ENCODE data around the gene PLEKHH1.

PLEKHH1 gene

DNA sequence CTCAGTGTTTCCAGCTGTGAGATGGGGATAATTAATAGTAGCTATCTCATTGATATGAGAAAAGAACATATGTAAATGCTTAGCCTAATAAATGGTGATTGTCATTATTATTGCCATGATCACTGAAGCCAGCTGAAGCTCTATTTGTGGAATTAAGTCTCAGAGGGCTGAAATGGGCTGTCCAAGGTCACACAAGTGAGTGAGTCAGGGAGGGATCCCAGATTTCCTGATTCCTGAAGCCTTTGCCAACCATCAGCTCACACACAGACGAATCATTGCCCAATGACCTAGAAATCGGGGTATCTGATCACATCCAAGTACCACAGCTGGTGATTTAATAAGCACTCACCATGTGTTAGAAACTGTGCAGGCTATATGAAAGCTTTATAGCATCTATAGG lies 23.0 kb upstream of the PLEKHH1 start:
- no peak overlapping the region for H3K4me3 ChIP-seq (ENCODE audit: low read length in 2 of 2)
- H3K9ac ChIP-seq (ENCODE audit: low read length in 2 of 2): no peak overlapping the region
- no peaks in the 10 kb centered on the region for H3K9me3 ChIP-seq (ENCODE audit: control insufficient read depth in 2 of 2, low read length in 2 of 2)
- no peaks in the 10 kb centered on the region for H3K27me3 ChIP-seq (ENCODE audit: control insufficient read depth in 1 of 2, insufficient read depth in 2 of 2, low read length in 2 of 2)
- H3K27ac ChIP-seq (ENCODE audit: low read length): no peak overlapping the region
- peaks cover 6% of the 10 kb centered on the region for H3K4me1 ChIP-seq (ENCODE audit: control insufficient read depth, insufficient read depth, low read length)
- no peaks in the 10 kb centered on the region for H3K36me3 ChIP-seq (ENCODE audit: control insufficient read depth in 2 of 2, insufficient read depth in 2 of 2, low read length in 2 of 2)

DNA sequence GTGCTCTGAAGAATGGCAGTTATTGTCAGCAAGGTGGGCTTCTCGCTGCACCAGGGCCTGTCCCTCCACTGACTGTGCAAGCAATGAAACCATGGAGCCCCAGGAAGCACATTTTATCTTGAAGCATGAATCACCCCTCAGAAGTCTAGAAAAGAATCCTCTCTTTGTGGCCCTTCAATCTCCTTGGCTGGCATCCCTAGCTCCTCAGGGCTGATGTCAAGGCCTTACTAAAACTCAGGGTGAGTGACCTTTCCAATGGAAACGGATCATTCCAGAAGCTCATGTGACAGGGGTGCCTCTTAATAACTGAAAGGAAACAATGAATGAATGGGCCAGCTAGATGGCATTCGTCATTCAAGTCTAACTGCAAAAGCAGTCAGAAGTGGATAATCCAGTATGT lies 22.3 kb upstream of the PLEKHH1 start:
- no peak overlapping the region for H3K9ac ChIP-seq (ENCODE audit: low read length in 2 of 2)
- H3K27me3 ChIP-seq (ENCODE audit: control insufficient read depth in 1 of 2, insufficient read depth in 2 of 2, low read length in 2 of 2): no peaks in the 10 kb centered on the region
- H3K27ac ChIP-seq (ENCODE audit: low read length): no peak overlapping the region
- H3K4me1 ChIP-seq (ENCODE audit: control insufficient read depth, insufficient read depth, low read length): peaks cover 10% of the 10 kb centered on the region
- no peaks in the 10 kb centered on the region for H3K36me3 ChIP-seq (ENCODE audit: control insufficient read depth in 2 of 2, insufficient read depth in 2 of 2, low read length in 2 of 2)
- no peak overlapping the region for H3K4me3 ChIP-seq (ENCODE audit: low read length in 2 of 2)
- no peaks in the 10 kb centered on the region for H3K9me3 ChIP-seq (ENCODE audit: control insufficient read depth in 2 of 2, low read length in 2 of 2)

DNA sequence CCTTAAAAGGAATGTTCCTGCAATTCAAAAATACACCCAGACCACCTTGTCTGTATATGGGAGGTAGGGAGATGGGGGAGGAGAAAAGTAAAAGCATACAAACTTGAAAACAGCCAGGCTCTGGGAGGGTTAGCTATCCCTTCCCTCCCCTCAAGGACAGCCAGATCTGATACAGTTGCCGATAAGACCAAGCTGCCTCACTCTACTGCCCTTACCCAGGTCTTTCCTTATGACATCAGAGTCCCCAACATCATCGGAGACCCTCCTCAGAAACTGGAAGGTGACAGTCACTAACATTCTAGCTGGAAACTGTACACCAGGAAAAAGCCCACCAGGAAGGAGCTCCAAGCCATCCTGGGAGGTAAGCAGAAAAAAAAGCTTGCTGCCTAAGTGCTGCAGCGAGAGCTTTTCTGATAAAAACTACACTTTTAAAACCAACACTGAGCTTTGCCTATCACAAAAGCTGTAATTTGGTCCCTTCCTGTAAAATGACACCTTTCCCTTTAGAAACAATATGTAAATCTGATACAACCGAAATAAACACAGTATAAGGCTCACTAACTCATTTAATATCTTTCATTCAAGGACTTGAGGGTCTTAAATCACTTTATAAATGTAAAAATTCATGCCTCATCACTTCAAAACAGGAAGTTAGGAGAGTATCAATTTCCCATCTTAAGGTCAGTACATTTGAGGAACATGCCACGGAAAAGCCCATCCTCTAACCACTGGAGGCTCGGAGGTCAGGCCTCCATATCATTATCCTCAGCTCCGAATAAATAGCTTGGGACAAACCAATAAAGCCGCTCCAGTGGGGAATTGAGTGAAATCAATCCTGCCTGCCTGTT lies 20.4 kb upstream of the PLEKHH1 start:
- Histone ChIP-seq H3K27ac (ENCODE audit: low read length) (no peak overlapping the region), H3K9ac (ENCODE audit: low read length in 2 of 2) (no peak overlapping the region), H3K27me3 (ENCODE audit: control insufficient read depth in 1 of 2, insufficient read depth in 2 of 2, low read length in 2 of 2) (no peaks in the 10 kb centered on the region), H3K4me3 (ENCODE audit: low read length in 2 of 2) (no peak overlapping the region), H3K4me1 (ENCODE audit: control insufficient read depth, insufficient read depth, low read length) (peaks cover 15% of the 10 kb centered on the region), H3K9me3 (ENCODE audit: control insufficient read depth in 2 of 2, low read length in 2 of 2) (no peaks in the 10 kb centered on the region), H3K36me3 (ENCODE audit: control insufficient read depth in 2 of 2, insufficient read depth in 2 of 2, low read length in 2 of 2) (no peaks in the 10 kb centered on the region)

DNA sequence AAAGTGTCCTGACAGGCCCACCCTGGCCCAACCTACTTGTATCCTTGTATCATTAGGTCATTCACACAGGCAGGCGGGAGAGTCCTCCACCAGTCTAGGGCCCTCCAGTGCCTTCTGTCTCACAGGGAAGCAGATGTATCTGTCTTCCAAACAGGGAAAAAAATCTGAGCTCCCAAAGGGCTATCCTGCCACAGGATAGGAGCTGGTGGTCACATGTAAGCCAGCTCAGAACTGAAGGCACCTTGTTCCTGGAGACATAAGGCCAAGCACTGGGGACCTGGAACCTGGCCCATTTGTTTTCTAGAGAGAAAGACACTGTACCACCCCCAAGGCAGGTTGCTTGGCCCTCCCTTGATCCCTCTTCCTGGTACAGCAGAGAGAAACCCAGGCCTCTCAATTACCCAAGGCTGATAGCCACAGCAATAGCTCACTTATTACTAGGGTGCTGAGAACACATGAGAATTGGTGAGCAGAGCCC lies 19.4 kb upstream of the PLEKHH1 start:
- H3K4me3 ChIP-seq (ENCODE audit: low read length in 2 of 2): no peak overlapping the region
- H3K4me1 ChIP-seq (ENCODE audit: control insufficient read depth, insufficient read depth, low read length): peaks cover 15% of the 10 kb centered on the region
- no peak overlapping the region for H3K9ac ChIP-seq (ENCODE audit: low read length in 2 of 2)
- H3K9me3 ChIP-seq (ENCODE audit: control insufficient read depth in 2 of 2, low read length in 2 of 2): no peaks in the 10 kb centered on the region
- H3K27me3 ChIP-seq (ENCODE audit: control insufficient read depth in 1 of 2, insufficient read depth in 2 of 2, low read length in 2 of 2): no peaks in the 10 kb centered on the region
- H3K36me3 ChIP-seq (ENCODE audit: control insufficient read depth in 2 of 2, insufficient read depth in 2 of 2, low read length in 2 of 2): no peaks in the 10 kb centered on the region
- peak overlapping the region; percentile 41 for H3K27ac ChIP-seq (ENCODE audit: low read length)

DNA sequence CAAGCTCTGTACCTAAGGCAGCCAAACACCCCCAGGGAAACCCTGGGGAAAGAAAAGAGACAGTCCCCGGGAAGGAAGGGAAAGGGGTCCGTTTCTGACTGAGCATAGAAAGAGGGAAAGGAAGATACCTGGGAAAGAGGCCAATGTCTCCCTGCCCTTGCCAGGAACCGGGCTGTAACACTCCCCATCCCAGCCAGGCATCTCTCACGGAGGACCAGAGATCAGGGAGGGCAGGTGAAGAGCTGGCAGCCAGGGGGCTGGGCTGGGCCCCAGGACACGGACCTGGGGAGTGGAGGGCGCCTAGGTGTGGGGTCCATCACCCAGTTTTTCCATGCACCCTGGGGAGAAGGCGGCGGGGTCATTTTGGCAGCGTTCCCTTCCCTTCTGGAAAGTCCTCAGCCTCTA lies 18.9 kb upstream of the PLEKHH1 start:
- Histone ChIP-seq H3K9me3 (ENCODE audit: control insufficient read depth in 2 of 2, low read length in 2 of 2) (no peaks in the 10 kb centered on the region), H3K9ac (ENCODE audit: low read length in 2 of 2) (peak overlapping the region; percentile 29 to 52), H3K4me1 (ENCODE audit: control insufficient read depth, insufficient read depth, low read length) (peaks cover 15% of the 10 kb centered on the region), H3K27me3 (ENCODE audit: control insufficient read depth in 1 of 2, insufficient read depth in 2 of 2, low read length in 2 of 2) (no peaks in the 10 kb centered on the region), H3K27ac (ENCODE audit: low read length) (peak overlapping the region; percentile 41), H3K36me3 (ENCODE audit: control insufficient read depth in 2 of 2, insufficient read depth in 2 of 2, low read length in 2 of 2) (no peaks in the 10 kb centered on the region), H3K4me3 (ENCODE audit: low read length in 2 of 2) (peak overlapping the region; percentile 77 to 80)

DNA sequence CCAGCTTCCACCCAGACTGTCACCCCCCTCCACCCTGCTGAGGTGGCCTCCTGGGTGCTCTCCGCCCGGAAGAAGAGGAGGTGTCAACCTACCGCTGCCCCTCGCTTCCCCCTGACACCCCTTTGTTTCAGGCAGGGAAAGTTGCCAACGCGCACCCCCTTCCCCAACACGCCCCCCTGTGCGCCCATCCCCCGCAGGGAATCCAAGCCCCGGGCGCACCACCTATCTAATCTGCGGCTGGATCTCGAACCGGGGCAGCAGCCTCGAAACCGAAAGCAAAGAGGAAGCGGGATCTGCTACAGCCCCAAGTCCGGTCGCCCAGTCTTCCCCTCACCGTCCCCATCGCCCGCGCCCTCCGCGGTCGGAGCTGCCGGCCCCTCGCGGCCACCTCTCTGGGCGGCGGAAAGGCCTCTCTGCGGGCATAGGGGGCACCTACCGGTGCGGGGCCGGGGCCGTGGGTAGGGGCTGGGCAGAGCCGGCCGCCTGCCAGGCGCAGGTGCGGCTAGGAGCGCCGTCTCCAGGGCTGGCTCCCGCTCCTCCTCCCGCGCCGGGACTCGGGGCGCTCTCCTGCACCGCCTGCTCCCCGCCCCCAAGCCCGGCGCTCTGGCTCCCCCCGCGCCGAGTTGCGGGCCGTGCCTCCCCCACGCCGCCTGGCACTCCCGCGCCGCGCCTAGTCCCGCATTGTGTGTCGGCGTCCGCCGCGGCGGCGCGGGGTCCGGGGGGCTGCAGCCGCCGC lies 18.3 kb upstream of the PLEKHH1 start:
- H3K27me3 ChIP-seq (ENCODE audit: control insufficient read depth in 1 of 2, insufficient read depth in 2 of 2, low read length in 2 of 2): no peaks in the 10 kb centered on the region
- H3K4me3 ChIP-seq (ENCODE audit: low read length in 2 of 2): peak overlapping the region; percentile 77 to 80
- peaks cover 15% of the 10 kb centered on the region for H3K4me1 ChIP-seq (ENCODE audit: control insufficient read depth, insufficient read depth, low read length)
- no peaks in the 10 kb centered on the region for H3K36me3 ChIP-seq (ENCODE audit: control insufficient read depth in 2 of 2, insufficient read depth in 2 of 2, low read length in 2 of 2)
- peak overlapping the region; percentile 41 for H3K27ac ChIP-seq (ENCODE audit: low read length)
- peak overlapping the region; percentile 51 to 52 for H3K9ac ChIP-seq (ENCODE audit: low read length in 2 of 2)
- H3K9me3 ChIP-seq (ENCODE audit: control insufficient read depth in 2 of 2, low read length in 2 of 2): no peaks in the 10 kb centered on the region

DNA sequence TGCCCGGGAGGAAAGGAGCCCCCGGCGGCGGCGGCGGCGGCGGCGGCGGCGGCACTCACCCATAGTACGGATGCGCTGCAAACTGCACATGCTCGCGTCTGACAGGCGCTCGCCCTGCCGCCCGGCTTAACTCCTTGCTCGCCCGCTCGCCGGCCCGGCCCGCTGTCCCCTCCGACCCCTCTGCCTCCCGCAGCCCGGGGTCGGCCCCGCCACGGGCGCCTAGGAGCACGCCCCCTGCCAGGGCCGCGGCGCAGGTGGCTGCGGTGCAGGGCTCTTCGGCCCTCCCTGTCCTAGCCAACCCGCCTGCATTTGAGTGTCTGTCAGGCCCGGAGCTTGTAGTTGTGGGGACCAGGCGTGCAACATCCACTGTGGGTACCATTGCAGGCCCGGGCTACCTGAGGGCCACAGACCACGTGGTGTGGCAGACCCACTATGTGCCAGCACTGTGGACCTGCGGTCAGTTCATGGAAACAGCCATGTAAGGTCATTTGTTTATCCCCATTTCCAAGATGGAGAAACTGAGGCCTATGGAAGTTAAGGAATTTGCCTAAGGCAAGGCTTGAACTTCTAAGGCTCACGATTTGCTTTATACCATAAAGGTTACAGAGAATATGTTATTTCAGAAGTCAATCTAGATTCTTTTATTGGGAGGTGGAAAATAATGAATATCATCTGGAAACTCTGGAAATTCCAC lies 17.6 kb upstream of the PLEKHH1 start:
- Histone ChIP-seq H3K9ac (ENCODE audit: low read length in 2 of 2) (no peak overlapping the region), H3K36me3 (ENCODE audit: control insufficient read depth in 2 of 2, insufficient read depth in 2 of 2, low read length in 2 of 2) (no peaks in the 10 kb centered on the region), H3K4me3 (ENCODE audit: low read length in 2 of 2) (peak overlapping the region; percentile 51 to 80), H3K9me3 (ENCODE audit: control insufficient read depth in 2 of 2, low read length in 2 of 2) (no peaks in the 10 kb centered on the region), H3K27me3 (ENCODE audit: control insufficient read depth in 1 of 2, insufficient read depth in 2 of 2, low read length in 2 of 2) (no peaks in the 10 kb centered on the region), H3K27ac (ENCODE audit: low read length) (no peak overlapping the region), H3K4me1 (ENCODE audit: control insufficient read depth, insufficient read depth, low read length) (peaks cover 15% of the 10 kb centered on the region)

DNA sequence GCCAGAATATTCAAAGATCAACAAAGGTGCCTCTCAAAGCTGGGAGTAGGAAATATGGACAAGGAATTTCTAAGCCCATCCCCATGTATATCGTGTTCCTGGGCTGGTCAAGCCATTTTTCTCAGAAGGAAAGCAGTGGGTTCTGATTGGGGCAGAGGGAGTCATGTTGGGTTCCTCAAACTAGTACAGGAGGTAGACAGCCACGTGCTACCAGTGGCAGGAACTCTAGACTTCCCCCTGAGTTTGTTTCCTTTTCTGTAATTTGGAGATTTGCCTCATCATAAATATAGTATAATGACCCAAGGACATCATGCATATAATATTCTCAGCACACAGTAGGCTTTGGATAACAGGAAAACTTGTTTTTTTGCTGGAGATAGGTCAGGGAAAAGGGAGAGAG lies 16.4 kb upstream of the PLEKHH1 start:
- H3K4me3 ChIP-seq (ENCODE audit: low read length in 2 of 2): peak overlapping the region in 1 of 2 donors; percentile 29
- no peaks in the 10 kb centered on the region for H3K27me3 ChIP-seq (ENCODE audit: control insufficient read depth in 1 of 2, insufficient read depth in 2 of 2, low read length in 2 of 2)
- H3K27ac ChIP-seq (ENCODE audit: low read length): no peak overlapping the region
- H3K9ac ChIP-seq (ENCODE audit: low read length in 2 of 2): no peak overlapping the region
- H3K9me3 ChIP-seq (ENCODE audit: control insufficient read depth in 2 of 2, low read length in 2 of 2): no peaks in the 10 kb centered on the region
- no peaks in the 10 kb centered on the region for H3K36me3 ChIP-seq (ENCODE audit: control insufficient read depth in 2 of 2, insufficient read depth in 2 of 2, low read length in 2 of 2)
- H3K4me1 ChIP-seq (ENCODE audit: control insufficient read depth, insufficient read depth, low read length): peaks cover 15% of the 10 kb centered on the region

DNA sequence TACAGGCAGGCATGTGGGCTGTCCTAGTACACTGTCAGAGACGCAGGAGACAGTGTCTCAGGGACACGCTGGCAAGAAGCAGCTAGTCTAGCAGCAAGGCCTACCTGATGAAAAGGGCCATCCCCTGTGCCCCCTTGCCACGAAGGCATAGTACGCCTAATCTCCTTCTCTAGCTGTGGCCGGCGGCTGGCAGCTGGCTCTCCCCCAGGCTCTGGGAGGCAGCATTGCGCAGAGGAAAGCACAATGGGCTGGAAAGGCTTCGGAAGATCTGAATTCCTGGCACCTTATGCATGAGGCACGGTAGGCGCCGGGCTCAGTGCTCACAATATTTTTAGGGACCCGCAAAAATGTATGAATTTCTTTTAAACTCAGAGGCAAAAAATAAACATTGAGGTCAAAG lies 16.0 kb upstream of the PLEKHH1 start:
- H3K4me3 ChIP-seq (ENCODE audit: low read length in 2 of 2): peak overlapping the region in 1 of 2 donors; percentile 29
- H3K27ac ChIP-seq (ENCODE audit: low read length): no peak overlapping the region
- H3K27me3 ChIP-seq (ENCODE audit: control insufficient read depth in 1 of 2, insufficient read depth in 2 of 2, low read length in 2 of 2): no peaks in the 10 kb centered on the region
- no peaks in the 10 kb centered on the region for H3K36me3 ChIP-seq (ENCODE audit: control insufficient read depth in 2 of 2, insufficient read depth in 2 of 2, low read length in 2 of 2)
- H3K9me3 ChIP-seq (ENCODE audit: control insufficient read depth in 2 of 2, low read length in 2 of 2): no peaks in the 10 kb centered on the region
- H3K9ac ChIP-seq (ENCODE audit: low read length in 2 of 2): no peak overlapping the region
- H3K4me1 ChIP-seq (ENCODE audit: control insufficient read depth, insufficient read depth, low read length): peaks cover 15% of the 10 kb centered on the region

DNA sequence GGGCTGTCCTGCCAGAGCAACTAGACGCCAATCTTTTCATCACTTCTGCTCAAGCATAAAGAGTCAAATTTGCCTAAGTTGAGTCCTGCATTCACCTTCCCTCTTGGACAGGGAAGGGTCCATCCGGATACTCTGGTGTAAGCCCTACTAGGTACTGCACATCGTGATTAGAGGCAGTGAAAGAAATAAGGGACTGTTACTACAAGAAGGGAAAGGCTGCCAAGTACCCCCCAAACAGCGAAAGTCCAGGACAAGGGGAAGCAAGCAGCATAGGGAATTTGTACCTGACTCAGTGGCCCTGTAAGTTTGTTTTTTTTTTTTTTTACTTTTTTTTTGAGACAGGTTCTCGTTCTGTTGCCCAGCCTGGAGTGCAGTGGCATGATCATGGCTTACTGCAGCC lies 13.7 kb upstream of the PLEKHH1 start:
- Histone ChIP-seq H3K27me3 (ENCODE audit: control insufficient read depth in 1 of 2, insufficient read depth in 2 of 2, low read length in 2 of 2) (peaks cover 4 to 5% of the 10 kb centered on the region in 2 donors), H3K9me3 (ENCODE audit: control insufficient read depth in 2 of 2, low read length in 2 of 2) (no peaks in the 10 kb centered on the region), H3K4me1 (ENCODE audit: control insufficient read depth, insufficient read depth, low read length) (peaks cover 10% of the 10 kb centered on the region), H3K36me3 (ENCODE audit: control insufficient read depth in 2 of 2, insufficient read depth in 2 of 2, low read length in 2 of 2) (no peaks in the 10 kb centered on the region), H3K4me3 (ENCODE audit: low read length in 2 of 2) (no peak overlapping the region), H3K27ac (ENCODE audit: low read length) (no peak overlapping the region), H3K9ac (ENCODE audit: low read length in 2 of 2) (no peak overlapping the region)
